ENCODE data around the gene BBS4.

The BBS4 gene

DNA sequence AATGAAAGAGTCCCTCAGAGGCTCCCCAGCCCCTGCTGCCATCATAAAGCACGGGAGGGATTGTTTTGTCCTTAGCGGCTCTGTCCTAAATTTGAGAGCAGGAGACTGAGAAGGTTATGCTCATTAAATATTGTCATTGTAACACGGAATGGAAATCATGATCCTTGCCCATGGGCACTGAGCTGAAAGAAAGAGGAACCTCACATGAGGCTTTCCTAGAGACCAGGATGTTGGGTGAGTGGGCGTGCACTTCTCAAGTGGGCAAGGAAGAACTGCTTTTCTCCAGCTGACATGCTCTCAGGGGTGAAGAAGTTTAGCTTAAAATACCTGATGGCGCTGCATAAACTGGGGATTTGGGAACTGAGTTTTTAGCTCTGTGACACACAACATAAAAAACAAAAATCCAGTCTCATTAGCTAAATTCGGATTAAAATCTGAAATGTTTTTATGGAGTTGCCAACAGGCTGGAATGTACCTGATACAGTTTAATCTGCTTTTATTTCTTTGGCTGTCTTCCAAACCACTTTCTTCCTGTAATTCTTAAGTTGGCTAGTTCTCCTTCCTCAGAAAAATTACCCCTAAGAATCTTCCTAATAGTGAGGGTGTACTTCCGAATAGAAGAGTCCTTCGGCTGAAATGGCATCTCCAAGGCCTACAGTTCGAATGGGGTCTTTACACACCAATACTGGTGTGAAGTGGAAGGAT, 65.9 kb downstream of the BBS4 start:
- Histone ChIP-seq H2AFZ (ENCODE audit: low read depth, low read length) (no peak overlapping the region), H4K20me1 (ENCODE audit: insufficient read depth, low read length) (no peaks in the 10 kb centered on the region), H3K4me3 (ENCODE audit: low read length) (no peak overlapping the region), H3K79me2 (ENCODE audit: low read length) (no peaks in the 10 kb centered on the region), H3K27me3 (ENCODE audit: low read depth, low read length) (no peaks in the 10 kb centered on the region), H3K9me3 (ENCODE audit: insufficient read depth, low read length) (no peaks in the 10 kb centered on the region), H3K27ac (ENCODE audit: low read length) (no peak overlapping the region), H3K4me2 (ENCODE audit: low read length) (no peak overlapping the region), H3K4me1 (ENCODE audit: low read length) (no peaks in the 10 kb centered on the region), H3K36me3 (replicated peaks; ENCODE audit: low read depth, low read length) (peaks cover 83% of the 10 kb centered on the region), H3K9ac (ENCODE audit: low read length) (no peak overlapping the region)
- TF ChIP-seq, protein P1, sequence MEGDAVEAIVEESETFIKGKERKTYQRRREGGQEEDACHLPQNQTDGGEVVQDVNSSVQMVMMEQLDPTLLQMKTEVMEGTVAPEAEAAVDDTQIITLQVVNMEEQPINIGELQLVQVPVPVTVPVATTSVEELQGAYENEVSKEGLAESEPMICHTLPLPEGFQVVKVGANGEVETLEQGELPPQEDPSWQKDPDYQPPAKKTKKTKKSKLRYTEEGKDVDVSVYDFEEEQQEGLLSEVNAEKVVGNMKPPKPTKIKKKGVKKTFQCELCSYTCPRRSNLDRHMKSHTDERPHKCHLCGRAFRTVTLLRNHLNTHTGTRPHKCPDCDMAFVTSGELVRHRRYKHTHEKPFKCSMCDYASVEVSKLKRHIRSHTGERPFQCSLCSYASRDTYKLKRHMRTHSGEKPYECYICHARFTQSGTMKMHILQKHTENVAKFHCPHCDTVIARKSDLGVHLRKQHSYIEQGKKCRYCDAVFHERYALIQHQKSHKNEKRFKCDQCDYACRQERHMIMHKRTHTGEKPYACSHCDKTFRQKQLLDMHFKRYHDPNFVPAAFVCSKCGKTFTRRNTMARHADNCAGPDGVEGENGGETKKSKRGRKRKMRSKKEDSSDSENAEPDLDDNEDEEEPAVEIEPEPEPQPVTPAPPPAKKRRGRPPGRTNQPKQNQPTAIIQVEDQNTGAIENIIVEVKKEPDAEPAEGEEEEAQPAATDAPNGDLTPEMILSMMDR (IDR thresholded peaks at IDR 0.05; ENCODE audit: low read depth, low read length) = no peak
- no peak for TF ChIP-seq EZH2phosphoT487 (IDR thresholded peaks at IDR 0.05; ENCODE audit: low read depth)

DNA sequence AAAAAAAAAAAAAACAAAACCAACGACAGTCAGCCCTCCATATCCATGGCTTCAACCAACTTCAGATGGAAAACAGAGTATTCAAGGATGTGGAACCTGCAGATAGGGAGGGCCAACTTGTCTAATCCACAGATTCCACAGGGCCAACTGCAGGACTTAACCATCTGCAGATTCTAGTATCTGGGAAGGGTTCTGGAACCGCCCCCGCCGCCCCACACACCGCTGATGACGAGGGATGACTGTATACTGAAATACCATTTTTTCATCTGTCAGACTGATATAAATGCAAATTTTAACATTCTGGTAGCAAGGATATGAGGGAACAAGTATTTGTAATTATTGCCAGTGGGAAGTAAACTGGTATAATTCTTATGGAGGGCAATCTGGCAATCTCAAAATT, 68.1 kb downstream of the BBS4 start:
- peaks cover 6% of the 10 kb centered on the region; the same call in 1 of the 2 replicates for H3K79me2 ChIP-seq (ENCODE audit: low read length)
- H3K36me3 ChIP-seq (replicated peaks; ENCODE audit: low read depth, low read length) = peaks cover 85% of the 10 kb centered on the region
- no peaks in the 10 kb centered on the region for H3K9me3 ChIP-seq (ENCODE audit: insufficient read depth, low read length)
- no peaks in the 10 kb centered on the region for H3K27me3 ChIP-seq (ENCODE audit: low read depth, low read length)
- H3K4me3 ChIP-seq (ENCODE audit: low read length) = no peak overlapping the region
- no peaks in the 10 kb centered on the region for H4K20me1 ChIP-seq (ENCODE audit: insufficient read depth, low read length)
- H3K27ac ChIP-seq (ENCODE audit: low read length) = no peak overlapping the region
- H3K4me1 ChIP-seq (ENCODE audit: low read length) = no peaks in the 10 kb centered on the region
- no peak overlapping the region for H3K9ac ChIP-seq (ENCODE audit: low read length)
- no peak overlapping the region for H2AFZ ChIP-seq (ENCODE audit: low read depth, low read length)
- no peak overlapping the region for H3K4me2 ChIP-seq (ENCODE audit: low read length)
- TF ChIP-seq, protein P1 (IDR thresholded peaks at IDR 0.05; ENCODE audit: low read depth, low read length) = no peak
- no peak for TF ChIP-seq EZH2phosphoT487 (IDR thresholded peaks at IDR 0.05; ENCODE audit: low read depth)

DNA sequence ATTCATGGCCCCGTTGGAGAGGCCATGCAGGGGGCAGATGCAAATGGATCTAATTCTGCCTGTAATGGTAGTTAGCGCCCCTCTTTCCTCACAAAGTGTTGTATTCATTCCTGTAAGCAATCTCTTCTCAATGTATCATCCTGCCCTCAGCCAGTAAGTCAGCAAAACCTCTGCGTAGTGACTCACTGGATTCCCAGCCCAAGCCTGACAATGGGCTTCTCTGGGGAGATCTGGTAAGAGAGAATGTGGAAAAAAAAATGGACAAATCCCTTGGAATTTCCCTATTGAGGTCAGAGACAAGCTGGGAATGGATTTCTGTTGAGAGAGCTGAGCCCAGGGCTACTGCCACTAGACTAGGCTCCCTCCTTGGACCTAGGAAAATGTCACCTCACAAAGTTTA, 72.2 kb downstream of the BBS4 start:
- H3K9ac ChIP-seq (ENCODE audit: low read length) = no peak overlapping the region
- no peaks in the 10 kb centered on the region for H3K4me1 ChIP-seq (ENCODE audit: low read length)
- peaks cover 79% of the 10 kb centered on the region for H3K36me3 ChIP-seq (replicated peaks; ENCODE audit: low read depth, low read length)
- peaks cover 38% of the 10 kb centered on the region for H3K79me2 ChIP-seq (ENCODE audit: low read length)
- no peak overlapping the region for H3K27ac ChIP-seq (ENCODE audit: low read length)
- no peak overlapping the region for H2AFZ ChIP-seq (ENCODE audit: low read depth, low read length)
- H3K9me3 ChIP-seq (ENCODE audit: insufficient read depth, low read length) = no peaks in the 10 kb centered on the region
- H3K4me3 ChIP-seq (ENCODE audit: low read length) = no peak overlapping the region
- H3K27me3 ChIP-seq (ENCODE audit: low read depth, low read length) = no peaks in the 10 kb centered on the region
- H3K4me2 ChIP-seq (ENCODE audit: low read length) = no peak overlapping the region
- TF ChIP-seq, protein P1 (IDR thresholded peaks at IDR 0.05; ENCODE audit: low read depth, low read length) = no peak
- TF ChIP-seq EZH2phosphoT487 (IDR thresholded peaks at IDR 0.05; ENCODE audit: low read depth) = no peak
- peaks cover 8% of the 10 kb centered on the region for H4K20me1 ChIP-seq (ENCODE audit: insufficient read depth, low read length)

DNA sequence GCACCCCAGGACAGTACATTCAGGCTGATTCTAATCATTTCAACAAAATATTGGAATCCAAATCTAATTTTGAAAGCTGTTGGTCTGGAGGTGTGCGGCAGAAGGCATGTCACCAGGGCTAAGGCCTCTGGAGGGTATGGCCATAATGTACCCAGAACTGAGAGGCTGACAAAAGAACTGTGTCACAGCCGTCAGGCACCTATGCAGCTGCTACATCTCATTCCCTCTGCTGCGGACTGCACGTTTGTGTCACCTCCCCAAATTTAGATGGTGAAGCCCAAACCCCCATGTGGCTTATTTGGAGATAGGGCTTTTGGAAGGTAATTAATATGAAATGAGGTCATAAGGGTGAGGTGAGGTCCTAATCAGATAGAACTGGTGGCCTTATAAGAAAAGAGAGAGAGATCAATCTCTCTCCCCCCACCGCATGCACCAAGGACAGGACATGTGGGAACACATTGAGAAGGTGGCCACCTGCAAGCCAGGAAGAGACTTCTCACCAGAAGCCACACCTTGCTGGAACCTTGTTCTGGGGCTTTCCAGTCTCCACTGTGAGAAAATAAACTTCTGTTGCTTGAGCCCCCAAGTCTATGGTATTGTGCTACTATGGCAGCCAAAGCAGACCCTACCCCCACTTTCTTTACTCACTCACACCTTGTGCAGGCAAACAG, 74.7 kb downstream of the BBS4 start:
- no peak overlapping the region for H3K27ac ChIP-seq (ENCODE audit: low read length)
- no peak overlapping the region for H3K4me2 ChIP-seq (ENCODE audit: low read length)
- TF ChIP-seq, protein P1 (IDR thresholded peaks at IDR 0.05; ENCODE audit: low read depth, low read length) = no peak
- no peak for TF ChIP-seq EZH2phosphoT487 (IDR thresholded peaks at IDR 0.05; ENCODE audit: low read depth)
- no peaks in the 10 kb centered on the region for H3K27me3 ChIP-seq (ENCODE audit: low read depth, low read length)
- no peak overlapping the region for H3K9ac ChIP-seq (ENCODE audit: low read length)
- peaks cover 14% of the 10 kb centered on the region for H4K20me1 ChIP-seq (ENCODE audit: insufficient read depth, low read length)
- peaks cover 63% of the 10 kb centered on the region for H3K79me2 ChIP-seq (ENCODE audit: low read length)
- H3K4me1 ChIP-seq (ENCODE audit: low read length) = no peaks in the 10 kb centered on the region
- no peak overlapping the region for H3K4me3 ChIP-seq (ENCODE audit: low read length)
- H3K9me3 ChIP-seq (ENCODE audit: insufficient read depth, low read length) = no peaks in the 10 kb centered on the region
- no peak overlapping the region for H2AFZ ChIP-seq (ENCODE audit: low read depth, low read length)
- peaks cover 64% of the 10 kb centered on the region for H3K36me3 ChIP-seq (replicated peaks; ENCODE audit: low read depth, low read length)

All from OCI-LY3 (cell line).